Common myeloid progenitor, CD34-positive (primary cell): Measurements from ENCODE around the gene CDR2L.
A peak's percentile ranks its signal among the peaks of the same experiment; 100 is the strongest.

ENCODE experiments used
- CTCF ChIA-PET: fragments of 350-600 bp; sonication (Branson Sonifier 250); formaldehyde crosslinking; loops from one replicate; lab custom pipeline; 2021; ENCODE audit warnings: antibody characterized with exemption; lab: Charles Lee
- POLR2A ChIA-PET: fragments of 350-600 bp; sonication (Branson Sonifier 250); formaldehyde crosslinking; loops from one replicate; lab custom pipeline; 2021; ENCODE audit warnings: antibody characterized with exemption; lab: Charles Lee
- DNase-seq, 3 donors: peaks; one replicate each; pipeline versions ENCODE4 v3.0.0 to v3.0.0-alpha.2; 2013
- H3K27ac ChIP-seq, 2 experiments: 1 replicate in 1 of 2; 2 replicates in 1 of 2; pipeline ENCODE4 v1.7.0; 2013; ENCODE audit warnings: inconsistent platforms in 2 of 2, low read length in 2 of 2, mild to moderate bottlenecking in 2 of 2, low read depth in 1 of 2, moderate library complexity in 1 of 2; ENCODE audit not compliant: severe bottlenecking in 2 of 2, insufficient read depth in 1 of 2, poor library complexity in 1 of 2
- H3K27me3 ChIP-seq, 5 experiments: replicated peaks in 2 of 5; 1 replicate in 3 of 5; 2 replicates in 2 of 5; pipeline versions ENCODE4 v1.6.1 to v1.7.0; 2013; ENCODE audit warnings: low read length in 4 of 5, mild to moderate bottlenecking in 2 of 5, moderate library complexity in 2 of 5, inconsistent platforms in 1 of 5; ENCODE audit not compliant: insufficient read depth in 5 of 5, control insufficient read depth in 4 of 5
- H3K36me3 ChIP-seq, 4 experiments: 1 replicate in 2 of 4; 2 replicates in 2 of 4; pipeline versions ENCODE4 v1.6.1 to v1.7.0; 2013; ENCODE audit warnings: low read length in 3 of 4, control low read depth in 1 of 4, mild to moderate bottlenecking in 1 of 4; ENCODE audit not compliant: control insufficient read depth in 4 of 4, insufficient read depth in 4 of 4
- H3K4me1 ChIP-seq, 4 experiments: 1 replicate in 3 of 4; 2 replicates in 1 of 4; pipeline versions ENCODE4 v1.6.1 to v1.7.1; 2013; ENCODE audit warnings: low read length in 3 of 4, mild to moderate bottlenecking in 3 of 4, control low read depth in 1 of 4, inconsistent platforms in 1 of 4, moderate library complexity in 1 of 4; ENCODE audit not compliant: control insufficient read depth in 4 of 4, insufficient read depth in 4 of 4; ENCODE audit errors: control extremely low read depth in 1 of 4
- H3K4me3 ChIP-seq, 7 experiments: 1 replicate in 4 of 7; 2 replicates in 3 of 7; pipeline versions ENCODE4 v1.5.1 to v1.7.0; 2013; ENCODE audit warnings: mild to moderate bottlenecking in 7 of 7, low read length in 6 of 7, moderate library complexity in 6 of 7, inconsistent platforms in 2 of 7, low read depth in 2 of 7, control low read depth in 1 of 7; ENCODE audit not compliant: insufficient read depth in 4 of 7, control insufficient read depth in 1 of 7; ENCODE audit errors: extremely low read depth in 1 of 7
- H3K9me3 ChIP-seq, 5 experiments: 1 replicate in 4 of 5; 2 replicates in 1 of 5; pipeline versions ENCODE4 v1.6.1 to v1.7.1; 2013; ENCODE audit warnings: low read length in 4 of 5, mild to moderate bottlenecking in 2 of 5, inconsistent platforms in 1 of 5, low read depth in 1 of 5, moderate library complexity in 1 of 5; ENCODE audit not compliant: control insufficient read depth in 4 of 5, insufficient read depth in 2 of 5; ENCODE audit errors: control extremely low read depth in 1 of 5
- WGBS: methylation state at CpG from one replicate; pipeline ENCODE4 v1.1.5; 2013; ENCODE audit not compliant: insufficient coverage; 5-methylcytosine and 5-hydroxymethylcytosine counted together

Gene CDR2L

DNA sequence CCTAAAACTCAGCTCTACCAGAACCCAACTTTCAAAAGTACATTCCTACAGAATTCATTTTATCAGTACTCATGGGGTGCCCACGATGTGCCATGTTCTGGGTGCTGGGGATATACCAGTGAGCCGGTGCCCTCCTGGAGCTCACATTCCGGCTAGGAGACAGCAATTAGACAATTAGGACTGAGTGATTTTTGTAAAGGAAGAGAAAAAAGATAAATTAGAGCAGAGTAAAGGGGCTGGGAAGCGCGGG, 24.6 kb downstream of the CDR2L start:
- 96% methylated on average over 3 of the region's 5 CpGs for WGBS
- Histone ChIP-seq H3K4me1 (peaks cover 8 to 29% (median 17%) of the 10 kb centered on the region in 4 experiments), H3K27me3 (no peaks in the 10 kb centered on the region), H3K4me3 (peak overlapping the region in 6 of 7 experiments; percentile 53 to 94 (median 90)), H3K9me3 (no peaks in the 10 kb centered on the region), H3K36me3 (peaks cover 0 to 4% (median 2%) of the 10 kb centered on the region in 4 experiments), H3K27ac (peak overlapping the region; percentile 76 to 84)
- ChIA-PET POLR2A (interaction anchor here (1.0 to 2.2 kb wide), 5 partner anchors 20 to 170 kb away, joined by 3 to 13 read pairs (median 5); partner anchors contain the start of gene CDR2L), CTCF (interaction anchor here (0.9 to 13.0 kb wide), 23 partner anchors 12 to 190 kb away, joined by 3 to 154 read pairs (median 4); partner anchors contain the start of genes CDR2L and HID1)
- peak in 1 of 3 donors; percentile 26 for DNase-seq

DNA sequence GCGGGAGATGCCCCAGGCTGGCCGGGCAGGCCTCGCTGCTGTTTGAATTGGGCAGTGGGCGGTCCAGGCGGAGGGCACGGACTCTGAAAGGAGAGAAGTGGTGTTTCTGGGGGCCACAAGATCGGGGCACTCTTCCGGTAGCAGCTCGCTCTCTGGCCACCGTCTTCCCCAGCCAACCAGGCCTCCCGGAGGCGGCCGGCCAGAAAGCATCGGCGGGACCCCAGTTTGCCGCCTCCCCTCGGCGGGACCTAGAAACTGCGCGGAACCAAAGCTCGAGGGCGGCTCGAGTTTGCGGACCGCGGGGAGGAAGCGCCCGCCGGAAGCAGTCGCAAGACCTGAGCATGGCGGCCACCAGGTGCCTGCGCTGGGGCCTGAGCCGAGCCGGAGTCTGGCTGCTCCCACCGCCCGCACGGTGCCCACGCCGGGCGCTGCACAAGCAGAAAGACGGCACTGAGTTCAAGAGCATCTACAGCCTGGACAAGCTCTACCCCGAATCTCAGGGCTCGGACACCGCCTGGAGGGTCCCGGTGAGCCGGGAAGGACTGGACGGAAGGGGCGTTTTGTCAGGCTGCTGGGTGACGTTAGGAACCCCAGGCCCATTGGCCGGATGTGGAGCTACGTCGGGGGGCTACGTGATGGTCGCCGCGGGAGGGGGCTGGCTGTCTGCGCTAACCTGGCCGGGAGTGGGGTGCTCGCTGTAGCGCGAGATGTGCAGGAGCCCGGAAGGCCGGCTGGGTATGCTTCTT, 25.1 kb downstream of the CDR2L start, which contains the start of gene MRPL58:
Gene MRPL58 (plus strand): TSS at position 325 of the 746 bp plus-strand sequence. CDS start 17 bp downstream, at position 342.
- ChIA-PET CTCF (interaction anchor here (1.0 to 13.0 kb wide), 27 partner anchors 8 to 190 kb away, joined by 3 to 154 read pairs (median 4); partner anchors contain the start of genes CDR2L and HID1), POLR2A (interaction anchor here (0.7 to 2.2 kb wide), 9 partner anchors 11 to 193 kb away, joined by 3 to 13 read pairs (median 4); partner anchors contain the start of genes CDR2L and NUP85)
- DNase-seq = peak; percentile 88 to 94 (median 92)
- under 1% methylated on average over 50 of the region's 63 CpGs for WGBS
- Histone ChIP-seq H3K27me3 (no peaks in the 10 kb centered on the region), H3K36me3 (peaks cover 0 to 4% (median 2%) of the 10 kb centered on the region in 4 experiments), H3K27ac (peak within 1 kb of the TSS; percentile 76 to 84), H3K4me1 (peaks cover 8 to 29% (median 17%) of the 10 kb centered on the region in 4 experiments), H3K9me3 (no peaks in the 10 kb centered on the region), H3K4me3 (peak within 1 kb of the TSS; percentile 53 to 94 (median 87))

DNA sequence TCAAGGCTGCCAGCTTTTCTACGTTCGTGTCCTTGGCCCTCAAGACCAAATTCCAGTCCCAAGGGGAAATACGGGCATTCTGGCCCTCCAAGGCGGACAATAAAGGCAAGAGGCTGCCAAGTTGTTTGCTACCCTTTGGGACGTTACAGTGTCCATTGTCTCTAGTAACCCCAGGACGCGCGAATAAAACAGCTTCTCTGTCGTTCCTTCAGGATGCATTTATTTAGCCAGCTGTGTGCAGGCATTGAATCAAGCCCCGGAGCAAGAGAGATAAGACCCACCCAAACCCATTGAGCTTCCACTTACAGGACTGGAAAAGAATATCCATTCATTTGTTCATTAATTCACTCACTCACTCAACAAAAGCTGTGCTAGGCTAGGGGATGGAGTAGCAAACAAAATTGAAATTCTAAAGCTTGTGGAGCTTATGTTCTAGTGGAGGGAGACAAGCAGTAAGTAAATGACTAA, 25.7 kb downstream of the CDR2L start:
- ChIA-PET CTCF (interaction anchor here (0.8 to 13.0 kb wide), 22 partner anchors 9 to 148 kb away, joined by 3 to 154 read pairs (median 6); partner anchors contain the start of genes CDR2L and HID1), POLR2A (interaction anchor here (0.7 to 2.2 kb wide), 9 partner anchors 11 to 193 kb away, joined by 3 to 13 read pairs (median 4); partner anchors contain the start of genes CDR2L and NUP85)
- Histone ChIP-seq H3K27me3 (no peaks in the 10 kb centered on the region), H3K9me3 (no peaks in the 10 kb centered on the region), H3K4me3 (peak overlapping the region; percentile 53 to 94 (median 87)), H3K36me3 (peaks cover 0 to 4% (median 2%) of the 10 kb centered on the region in 4 experiments), H3K4me1 (peaks cover 8 to 29% (median 17%) of the 10 kb centered on the region in 4 experiments), H3K27ac (peak overlapping the region; percentile 76 to 84)
- DNase-seq = no peak
- WGBS = 0% methylated on average over 9 of the region's 10 CpGs

DNA sequence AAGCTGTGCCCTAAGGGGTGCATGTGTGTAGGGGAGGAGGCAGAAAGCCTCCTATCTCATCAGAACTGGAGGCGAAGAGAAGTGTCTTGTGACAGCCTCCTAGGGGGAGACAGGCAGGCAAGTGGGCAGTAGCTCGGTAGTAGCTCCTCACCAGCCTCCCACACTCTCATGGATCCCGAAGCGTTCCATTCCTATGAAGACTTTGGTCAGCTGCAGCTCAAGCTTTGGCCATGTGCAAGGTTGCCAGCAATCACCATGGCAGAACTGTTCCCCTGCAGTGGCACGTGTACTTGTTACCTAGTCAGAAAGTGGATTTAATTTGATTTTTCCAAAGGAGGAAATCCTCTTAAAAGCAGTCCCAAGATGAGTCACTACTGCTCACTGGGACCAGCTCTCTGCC, 31.7 kb downstream of the CDR2L start:
- no peak for DNase-seq
- 100% methylated on average over 4 of the region's 5 CpGs for WGBS
- ChIA-PET CTCF (interaction anchor here (0.6 to 2.5 kb wide), 6 partner anchors 9 to 115 kb away, joined by 3 to 8 read pairs (median 4); partner anchors contain the start of gene OTOP2), POLR2A (interaction anchor here (0.7 kb wide), 1 partner anchor 32 kb away, joined by 3 read pairs; no protein-coding TSS in a partner anchor)
- no peak overlapping the region for H3K27ac ChIP-seq
- H3K9me3 ChIP-seq = no peaks in the 10 kb centered on the region
- peaks cover 4 to 46% (median 22%) of the 10 kb centered on the region in 4 experiments for H3K36me3 ChIP-seq
- H3K4me1 ChIP-seq = no peaks in the 10 kb centered on the region
- no peak overlapping the region for H3K4me3 ChIP-seq
- H3K27me3 ChIP-seq = no peaks in the 10 kb centered on the region

DNA sequence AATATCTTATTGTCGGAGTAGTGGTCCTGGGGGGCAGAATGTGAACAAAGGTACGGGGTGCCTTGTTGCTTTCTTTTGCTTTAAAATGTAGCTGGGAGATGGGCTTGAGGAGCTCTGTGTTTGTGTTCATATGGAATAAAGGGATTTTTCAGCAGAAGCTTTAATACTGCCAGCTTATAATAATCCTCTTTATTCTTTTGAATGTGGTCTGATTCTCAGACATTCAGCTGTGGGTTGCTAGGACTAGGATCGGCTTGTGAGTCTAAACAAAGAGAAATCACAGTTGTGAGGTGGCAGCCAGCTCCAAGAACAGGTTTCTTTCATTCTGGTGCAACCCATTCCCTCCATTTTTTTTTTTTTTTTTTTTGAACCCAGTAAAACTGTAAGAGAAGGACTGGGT, 32.3 kb downstream of the CDR2L start:
- CTCF ChIA-PET = interaction anchor here (0.6 to 2.5 kb wide), 6 partner anchors 8 to 115 kb away, joined by 3 to 8 read pairs (median 4); partner anchors contain the start of gene OTOP2
- no peak overlapping the region for H3K4me3 ChIP-seq
- no peak for DNase-seq
- no peaks in the 10 kb centered on the region for H3K9me3 ChIP-seq
- WGBS = 100% methylated on average over 1 of the region's 3 CpGs
- no peak overlapping the region for H3K27ac ChIP-seq
- H3K4me1 ChIP-seq = no peaks in the 10 kb centered on the region
- peaks cover 4 to 46% (median 22%) of the 10 kb centered on the region in 4 experiments for H3K36me3 ChIP-seq
- POLR2A ChIA-PET = interaction anchor here (0.6 to 0.7 kb wide), 2 partner anchors 31 to 964 kb away, joined by 3 read pairs; no protein-coding TSS in a partner anchor
- no peaks in the 10 kb centered on the region for H3K27me3 ChIP-seq

DNA sequence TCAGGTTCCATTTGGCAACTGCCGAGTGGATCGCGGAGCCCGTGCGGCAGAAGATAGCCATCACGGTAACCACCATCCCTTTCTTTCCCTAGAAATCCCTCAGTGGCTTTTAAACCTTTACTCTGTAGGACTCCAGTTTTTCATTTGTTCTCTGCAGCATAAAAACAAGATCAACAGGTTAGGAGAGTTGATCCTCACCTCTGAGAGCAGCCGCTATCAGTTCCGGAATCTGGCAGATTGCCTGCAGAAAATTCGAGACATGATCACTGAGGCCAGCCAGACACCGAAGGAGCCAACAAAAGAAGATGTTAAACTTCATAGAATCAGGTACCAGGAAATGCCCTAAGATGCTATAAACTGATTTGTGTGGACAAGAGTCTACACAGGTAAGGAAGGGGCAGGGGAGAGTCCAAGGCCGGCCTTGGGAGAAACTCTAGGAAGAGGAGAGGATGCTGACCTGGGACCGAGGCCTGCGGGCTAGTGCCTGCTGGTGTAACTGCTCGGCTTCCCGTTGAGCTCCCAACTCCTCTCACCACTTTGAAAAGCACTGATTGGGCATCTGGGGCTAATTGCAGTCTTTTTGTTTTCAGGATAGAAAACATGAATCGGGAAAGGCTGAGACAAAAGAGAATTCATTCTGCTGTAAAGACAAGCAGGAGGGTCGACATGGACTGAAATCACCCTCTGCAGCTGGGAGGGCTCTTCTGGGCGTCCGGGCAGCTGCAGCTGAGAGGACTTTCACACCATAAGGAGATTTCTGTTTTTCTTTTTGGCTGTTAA, 33.1 kb downstream of the CDR2L start:
- H3K4me1 ChIP-seq = no peaks in the 10 kb centered on the region
- no peaks in the 10 kb centered on the region for H3K9me3 ChIP-seq
- ChIA-PET CTCF (interaction anchor here (1.3 to 2.5 kb wide), 2 partner anchors 15 to 59 kb away, joined by 4 to 8 read pairs; no protein-coding TSS in a partner anchor), POLR2A (no interaction called here)
- 96% methylated on average over 11 of the region's 19 CpGs for WGBS
- H3K27ac ChIP-seq = no peak overlapping the region
- H3K27me3 ChIP-seq = no peaks in the 10 kb centered on the region
- DNase-seq = no peak
- H3K4me3 ChIP-seq = no peak overlapping the region
- peaks cover 4 to 46% (median 23%) of the 10 kb centered on the region in 4 experiments for H3K36me3 ChIP-seq
